Endothelial cell (in vitro differentiated cells): ENCODE results near the gene TCOF1. TPM values are rescaled to one million over a fixed set of nuclear protein-coding genes. Genes with fewer than 3 reads are reported as not detected.
A peak's percentile ranks its signal among the peaks of the same experiment; 100 is the strongest.

Source experiments
- DNase-seq: peaks from one replicate; pipeline ENCODE4 v3.0.0; 2021; ENCODE audit warnings: low spot score
- H3K27ac Mint-ChIP-seq: one replicate; pipeline ENCODE4 v1.8.0; 2021; ENCODE audit warnings: mixed read lengths, inconsistent platforms; ENCODE audit not compliant: unreplicated experiment
- H3K27me3 Mint-ChIP-seq: one replicate; pipeline ENCODE4 v1.8.0; 2021; ENCODE audit warnings: mild to moderate bottlenecking, moderate library complexity, mixed read lengths, inconsistent platforms; ENCODE audit not compliant: unreplicated experiment
- H3K36me3 Mint-ChIP-seq: one replicate; pipeline ENCODE4 v1.8.0; 2021; ENCODE audit warnings: mild to moderate bottlenecking, low read depth, mixed read lengths, inconsistent platforms; ENCODE audit not compliant: unreplicated experiment
- H3K4me1 Mint-ChIP-seq: one replicate; pipeline ENCODE4 v1.8.0; 2021; ENCODE audit warnings: mild to moderate bottlenecking, mixed read lengths, inconsistent platforms; ENCODE audit not compliant: unreplicated experiment
- H3K4me3 Mint-ChIP-seq: one replicate; pipeline ENCODE4 v1.8.0; 2021; ENCODE audit warnings: mild to moderate bottlenecking, mixed read lengths, inconsistent platforms; ENCODE audit not compliant: unreplicated experiment
- H3K9me3 Mint-ChIP-seq: one replicate; pipeline ENCODE4 v1.8.0; 2021; ENCODE audit warnings: mixed read lengths, inconsistent platforms; ENCODE audit not compliant: unreplicated experiment
- CTCF ChIP-seq: fragments of 200-600 bp; sonication (generic); IDR thresholded peaks from one replicate; pipeline ENCODE4 v1.5.0; 2021; ENCODE audit warnings: antibody characterized with exemption; ENCODE audit not compliant: unreplicated experiment
- total RNA-seq: library from RNA; stranded (reverse); fragmentation: NEBNext Ultra II Directional; extraction: Animal tissue kit (Norgen Biotek cat#: 25700); gene quantifications from one replicate; pipeline ENCODE4 v1.2.1, GENCODE V29; 2021; ENCODE audit not compliant: unreplicated experiment

Gene TCOF1
- total RNA-seq, 1 donor from 2014 or later, result 41.5 TPM

- H3K4me3 Mint-ChIP-seq, result peak overlapping the region; percentile 100
- H3K4me1 Mint-ChIP-seq, result peaks cover 31% of the 10 kb centered on the region
- no peaks in the 10 kb centered on the region for H3K9me3 Mint-ChIP-seq
- DNase-seq, result no peak
- H3K36me3 Mint-ChIP-seq, result peaks cover 41% of the 10 kb centered on the region
- peak overlapping the region; percentile 100 for H3K27ac Mint-ChIP-seq
- no peak for TF ChIP-seq CTCF
- H3K27me3 Mint-ChIP-seq, result peaks cover 7% of the 10 kb centered on the region
Observed at GRCh38 chr5:150448952-150449516, 91.5 kb downstream of the TCOF1 start.

Other genes with a start within 250 kb of the TCOF1 start
- 23.7 TPM for gene PDGFRB, start 201.9 kb upstream of the TCOF1 start, total RNA-seq
- gene CDX1, start 190.9 kb upstream of the TCOF1 start, total RNA-seq, result 0.59 TPM
- not detected for gene SLC6A7, start 167.6 kb upstream of the TCOF1 start, total RNA-seq
- 1.1 TPM for gene CAMK2A, start 67.9 kb upstream of the TCOF1 start, total RNA-seq
- 3.8 TPM for gene ARSI, start 54.8 kb upstream of the TCOF1 start, total RNA-seq
- 170 TPM for gene CD74, start 55.2 kb downstream of the TCOF1 start, total RNA-seq
- 2,784 TPM for gene RPS14, start 92.0 kb downstream of the TCOF1 start, total RNA-seq
- gene NDST1, start 150.4 kb downstream of the TCOF1 start, total RNA-seq, result 178 TPM